SK-N-SH (cell line): ENCODE data around the gene MZF1. TPM values are rescaled to one million over a fixed set of nuclear protein-coding genes. Genes with fewer than 3 reads are reported as not detected.

Source experiments
- CTCF ChIA-PET: fragments of 300-600, 350-600 bp; formaldehyde crosslinking; extraction: SDS; loops from one replicate; lab custom pipeline; 2021; lab: Yijun Ruan, JAX
- POLR2A ChIA-PET: fragments of 350-600 bp; sonication (Branson Sonifier 250); formaldehyde crosslinking; extraction: SDS; loops from one replicate; lab custom pipeline; 2020; ENCODE audit warnings: antibody characterized with exemption, inconsistent platforms; lab: Yijun Ruan, JAX
- DNase-seq: peaks from one replicate; pipeline ENCODE4 v3.0.0; 2012
- H2AFZ ChIP-seq: fragments of 200-600 bp; sonication (generic); 2 replicates; pipeline ENCODE4 v1.8.1; 2016; ENCODE audit warnings: antibody characterized with exemption, mild to moderate bottlenecking, low read depth
- H3F3A ChIP-seq: fragments of 200-600 bp; sonication (generic); replicated peaks from 2 replicates; pipeline ENCODE3; 2016; ENCODE audit warnings: antibody characterized with exemption, mild to moderate bottlenecking; ENCODE audit not compliant: insufficient read depth
- H3K27ac ChIP-seq, 2 experiments: fragments of 200-500 bp in 1 of 2; fragments of 200-600 bp in 1 of 2; sonication (Bioruptor generic) in 1 of 2; sonication (generic), shearing (Covaris generic) in 1 of 2; 2 replicates each; pipeline versions ENCODE4 v1.5.1 to v1.6.1; 2014 to 2016; ENCODE audit warnings: low read depth in 2 of 2, inconsistent platforms in 1 of 2, low read length in 1 of 2, mild to moderate bottlenecking in 1 of 2, mixed read lengths in 1 of 2
- H3K27me3 ChIP-seq: fragments of 200-600 bp; sonication (generic), shearing (Covaris generic); 2 replicates; pipeline ENCODE4 v1.6.1; 2016; ENCODE audit warnings: mixed run types; ENCODE audit not compliant: insufficient read depth
- H3K36me3 ChIP-seq, 2 experiments: fragments of 200-500 bp in 1 of 2; fragments of 200-600 bp in 1 of 2; sonication (Bioruptor generic) in 1 of 2; sonication (generic) in 1 of 2; replicated peaks in 1 of 2; 2 replicates each; pipeline versions ENCODE3 to v1.5.1; 2014 to 2016; ENCODE audit warnings: low read length in 1 of 2, mild to moderate bottlenecking in 1 of 2; ENCODE audit not compliant: insufficient read depth in 2 of 2, control insufficient read depth in 1 of 2
- H3K4me1 ChIP-seq, 2 experiments: fragments of 200-500 bp in 1 of 2; fragments of 200-600 bp in 1 of 2; sonication (Bioruptor generic) in 1 of 2; sonication (generic), shearing (Covaris generic) in 1 of 2; 2 replicates each; pipeline versions ENCODE4 v1.5.1 to v1.6.1; 2014 to 2016; ENCODE audit warnings: low read depth in 1 of 2, low read length in 1 of 2, mixed run types in 1 of 2; ENCODE audit not compliant: insufficient read depth in 2 of 2, control insufficient read depth in 1 of 2
- H3K4me2 ChIP-seq: fragments of 200-600 bp; sonication (generic), shearing (Covaris generic); 2 replicates; pipeline ENCODE4 v1.6.1; 2017; ENCODE audit warnings: mixed run types
- H3K4me3 ChIP-seq, 2 experiments: fragments of 200-500 bp in 1 of 2; fragments of 200-600 bp in 1 of 2; sonication (Bioruptor generic) in 1 of 2; sonication (generic), shearing (Covaris generic) in 1 of 2; 2 replicates each; pipeline versions ENCODE4 v1.5.1 to v1.8.1; 2014 to 2016; ENCODE audit warnings: low read depth in 2 of 2, inconsistent platforms in 1 of 2, low read length in 1 of 2, mild to moderate bottlenecking in 1 of 2, mixed read lengths in 1 of 2, moderate library complexity in 1 of 2
- H3K79me2 ChIP-seq: fragments of 200-600 bp; sonication (generic); 2 replicates; pipeline ENCODE4 v1.8.1; 2017; ENCODE audit warnings: mild to moderate bottlenecking; ENCODE audit not compliant: insufficient read depth
- H3K9ac ChIP-seq: fragments of 200-600 bp; sonication (generic); 2 replicates; pipeline ENCODE4 v1.6.1; 2017; ENCODE audit warnings: mixed run types
- H3K9me2 ChIP-seq: fragments of 200-600 bp; sonication (generic); 2 replicates; pipeline ENCODE4 v1.6.1; 2017; ENCODE audit warnings: mixed run types
- H3K9me3 ChIP-seq: fragments of 200-600 bp; sonication (generic); 2 replicates; pipeline ENCODE4 v1.6.1; 2017; ENCODE audit warnings: mixed run types, mild to moderate bottlenecking, moderate library complexity
- H4K20me1 ChIP-seq: fragments of 200-600 bp; sonication (generic); 2 replicates; pipeline ENCODE4 v1.6.1; 2017; ENCODE audit warnings: mild to moderate bottlenecking, mixed run types; ENCODE audit not compliant: insufficient read depth
- CTCF ChIP-seq: fragments of 200-600 bp; sonication (generic); IDR thresholded peaks from 2 replicates; pipeline ENCODE4 v1.6.1; 2017; ENCODE audit warnings: antibody characterized with exemption, mild to moderate bottlenecking, moderate library complexity
- EZH2phosphoT487 ChIP-seq: fragments of 200-600 bp; sonication (generic); IDR thresholded peaks from 2 replicates; pipeline ENCODE4 v1.6.1; 2017; ENCODE audit warnings: low read depth, mixed run types, mild to moderate bottlenecking, antibody characterized with exemption, moderate library complexity, borderline replicate concordance
- FOXM1 ChIP-seq: IDR thresholded peaks from 2 replicates; pipeline ENCODE4 v1.4.0; 2012; ENCODE audit warnings: low read depth, mild to moderate bottlenecking
- GABPA ChIP-seq: IDR thresholded peaks from 2 replicates; pipeline ENCODE4 v1.4.0; 2012; ENCODE audit warnings: low read depth, mild to moderate bottlenecking
- GATA2 ChIP-seq: sonication (generic); formaldehyde crosslinking; IDR thresholded peaks from 2 replicates; pipeline ENCODE4 v1.5.0; 2020; ENCODE audit warnings: mild to moderate bottlenecking, missing genetic modification reagents
- JUND ChIP-seq: IDR thresholded peaks from 2 replicates; pipeline ENCODE4 v1.4.0; 2012
- MAX ChIP-seq: IDR thresholded peaks from 2 replicates; pipeline ENCODE4 v1.4.0; 2012; ENCODE audit warnings: low read depth
- NFIC ChIP-seq: IDR thresholded peaks from 2 replicates; pipeline ENCODE4 v1.4.0; 2012; ENCODE audit warnings: borderline replicate concordance
- NRF1 ChIP-seq: IDR thresholded peaks from 2 replicates; pipeline ENCODE4 v1.6.1; 2012; ENCODE audit warnings: low read depth, mild to moderate bottlenecking, low read length
- RAD21 ChIP-seq: IDR thresholded peaks from 2 replicates; pipeline ENCODE4 v1.6.1; 2012; ENCODE audit warnings: mild to moderate bottlenecking, low read length
- RCOR1 ChIP-seq: fragments of 150-350 bp; IDR thresholded peaks from 2 replicates; pipeline ENCODE4 v1.6.1; 2017; ENCODE audit warnings: antibody characterized with exemption, low read length
- RFX5 ChIP-seq: IDR thresholded peaks from 2 replicates; pipeline ENCODE4 v1.6.1; 2012; ENCODE audit warnings: mild to moderate bottlenecking, improper control_type of control experiment, low read length
- RXRA ChIP-seq: IDR thresholded peaks from 2 replicates; pipeline ENCODE4 v1.4.0; 2012; ENCODE audit warnings: low read depth, mild to moderate bottlenecking, borderline replicate concordance
- SMC3 ChIP-seq: IDR thresholded peaks from 2 replicates; pipeline ENCODE4 v1.6.1; 2012; ENCODE audit warnings: low read depth, low read length, improper control_type of control experiment
- TAF1 ChIP-seq: IDR thresholded peaks from 2 replicates; pipeline ENCODE4 v1.6.1; 2012; ENCODE audit warnings: low read depth, mild to moderate bottlenecking, low read length, moderate library complexity, borderline replicate concordance
- TCF12 ChIP-seq: IDR thresholded peaks from 2 replicates; pipeline ENCODE4 v1.4.0; 2012
- USF2 ChIP-seq: fragments of 150-350 bp; IDR thresholded peaks from 2 replicates; pipeline ENCODE4 v1.6.1; 2017; ENCODE audit warnings: antibody characterized with exemption, low read length, low read depth, borderline replicate concordance
- WGBS: methylation state at CpG from one replicate; pipeline ENCODE4 v1.1.6; 2017; ENCODE audit warnings: low lambda C conversion rate; 5-methylcytosine and 5-hydroxymethylcytosine counted together
- polyA plus RNA-seq, 3 experiments: library from polyadenylated mRNA; depleted of rRNA; stranded (reverse); fragments of >200 nt; gene quantifications; 2 replicates each; pipeline ENCODE4 v1.2.3, GENCODE V29; 2012

Gene MZF1
- polyA plus RNA-seq, 1 of the 3 experiments (the other 2 are of a cell fraction), result 31.8 TPM

GRCh38 chr19:58555920-58556621 is 17.1 kb downstream of the MZF1 start:
- Histone ChIP-seq H3K27me3 (no peaks in the 10 kb centered on the region), H3K9ac (peak overlapping the region; percentile 63; the same call in 1 of the 2 replicates), H3K4me2 (no peak overlapping the region; the same call in 1 of the 2 replicates), H4K20me1 (peaks cover 9% of the 10 kb centered on the region; the same call in 1 of the 2 replicates), H3K27ac (peak overlapping the region; percentile 3 to 90; a peak in 2 of 4 replicates), H3K4me1 (peaks cover 24 to 54% of the 10 kb centered on the region in 2 experiments; a peak in 3 of 4 replicates), H3K9me2 (no peaks in the 10 kb centered on the region), H3K79me2 (peaks cover 45% of the 10 kb centered on the region), H2AFZ (no peak overlapping the region), H3K4me3 (no peak overlapping the region), H3K9me3 (no peaks in the 10 kb centered on the region), H3F3A (peaks cover 61% of the 10 kb centered on the region), H3K36me3 (peaks cover 29 to 34% of the 10 kb centered on the region in 2 experiments)
- WGBS, result 92% methylated on average over 16 of the region's 16 CpGs
- DNase-seq, result no peak
- ChIA-PET POLR2A (interaction anchor here (1.5 to 4.3 kb wide), 4 partner anchors 11 to 42 kb away, joined by 9 to 49 read pairs (median 26); partner anchors contain the start of genes TRIM28 and ZBTB45), CTCF (interaction anchor here (1.1 to 9.1 kb wide), 4 partner anchors 11 to 42 kb away, joined by 3 to 81 read pairs (median 6); partner anchors contain the start of gene ZBTB45)
- TF ChIP-seq CTCF, result no peak
- TF ChIP-seq FOXM1, result no peak

GRCh38 chr19:58555369-58555885 is 17.7 kb downstream of the MZF1 start:
- 36% methylated on average over 4 of the region's 4 CpGs for WGBS
- H3F3A ChIP-seq, result peaks cover 67% of the 10 kb centered on the region
- peak overlapping the region; percentile 49 to 90; a peak in 3 of 4 replicates for H3K4me3 ChIP-seq
- no peak overlapping the region for H2AFZ ChIP-seq
- H4K20me1 ChIP-seq, result peaks cover 9% of the 10 kb centered on the region; the same call in 1 of the 2 replicates
- no peak for DNase-seq
- H3K9me2 ChIP-seq, result no peaks in the 10 kb centered on the region
- peaks cover 24 to 48% of the 10 kb centered on the region in 2 experiments; a peak in 3 of 4 replicates for H3K4me1 ChIP-seq
- POLR2A ChIA-PET, result interaction anchor here (0.8 to 4.3 kb wide), 7 partner anchors 7 to 147 kb away, joined by 3 to 49 read pairs (median 9); partner anchors contain the start of genes TRIM28, ZBTB45 and ZNF584
- H3K9me3 ChIP-seq, result no peaks in the 10 kb centered on the region
- H3K27me3 ChIP-seq, result no peaks in the 10 kb centered on the region
- H3K36me3 ChIP-seq, result peaks cover 29 to 41% of the 10 kb centered on the region in 2 experiments
- peaks cover 45% of the 10 kb centered on the region for H3K79me2 ChIP-seq
- TF ChIP-seq EZH2phosphoT487, result no peak
- TF ChIP-seq TAF1, result no peak
- TF ChIP-seq SMC3, result no peak
- TF ChIP-seq JUND, result no peak
- no peak for TF ChIP-seq RFX5
- no peak for TF ChIP-seq RCOR1
- TF ChIP-seq MAX, result no peak
- TF ChIP-seq RAD21, result no peak
- TF ChIP-seq CTCF, result no peak
- TF ChIP-seq NFIC, result no peak
- no peak for TF ChIP-seq RXRA
- no peak for TF ChIP-seq NRF1
- no peak for TF ChIP-seq TCF12
- no peak for TF ChIP-seq GABPA
- TF ChIP-seq USF2, result no peak
- no peak for TF ChIP-seq GATA2 (CRISPR knock-in tag)
- CTCF ChIA-PET, result interaction anchor here (1.1 to 9.1 kb wide), 5 partner anchors 10 to 41 kb away, joined by 3 to 81 read pairs (median 9); partner anchors contain the start of genes TRIM28 and ZBTB45
- peak overlapping the region; percentile 92 for H3K4me2 ChIP-seq
- H3K9ac ChIP-seq, result peak overlapping the region; percentile 63
- peak overlapping the region; percentile 90 to 98 for H3K27ac ChIP-seq
